ENCODE measurements around the gene HTR6.

Gene HTR6

GRCh38 chr1:19620786-19621185, 43.9 kb upstream of the HTR6 start:
- DNase-seq (ENCODE audit: low read depth) = no peak
- no peak for TF ChIP-seq CTCF (IDR thresholded peaks at IDR 0.05; ENCODE audit: low read depth, low read length, missing control alignments)
- no peak overlapping the region for H3K4me3 ChIP-seq (ENCODE audit: low read depth, low read length)

- DNase-seq (ENCODE audit: low read depth) = no peak
- no peak overlapping the region for H3K4me3 ChIP-seq (ENCODE audit: low read depth, low read length)
- TF ChIP-seq CTCF (IDR thresholded peaks at IDR 0.05; ENCODE audit: low read depth, low read length, missing control alignments) = no peak
Observed at GRCh38 chr1:19621274-19621950, 43.3 kb upstream of the HTR6 start.

GRCh38 chr1:19622204-19622603, 42.5 kb upstream of the HTR6 start:
- DNase-seq (ENCODE audit: low read depth) = no peak
- TF ChIP-seq CTCF (IDR thresholded peaks at IDR 0.05; ENCODE audit: low read depth, low read length, missing control alignments) = no peak
- no peak overlapping the region for H3K4me3 ChIP-seq (ENCODE audit: low read depth, low read length)

- TF ChIP-seq CTCF (IDR thresholded peaks at IDR 0.05; ENCODE audit: low read depth, low read length, missing control alignments) = no peak
- H3K4me3 ChIP-seq (ENCODE audit: low read depth, low read length) = no peak overlapping the region
- DNase-seq (ENCODE audit: low read depth) = no peak
Observed at GRCh38 chr1:19623523-19623922, 41.2 kb upstream of the HTR6 start.

- no peak overlapping the region for H3K4me3 ChIP-seq (ENCODE audit: low read depth, low read length)
- DNase-seq (ENCODE audit: low read depth) = no peak
- TF ChIP-seq CTCF (IDR thresholded peaks at IDR 0.05; ENCODE audit: low read depth, low read length, missing control alignments) = no peak
Observed at GRCh38 chr1:19625291-19625937, 39.3 kb upstream of the HTR6 start.

- DNase-seq (ENCODE audit: low read depth) = no peak
Observed at GRCh38 chr1:19628879-19629278, 35.8 kb upstream of the HTR6 start.

More at GRCh38 chr1:19628879-19629278, 35.8 kb upstream of the HTR6 start:
- no peak for TF ChIP-seq CTCF (IDR thresholded peaks at IDR 0.05; ENCODE audit: low read depth, low read length, missing control alignments)
- no peak overlapping the region for H3K4me3 ChIP-seq (ENCODE audit: low read depth, low read length)

Data from GM12864 (cell line).